Natural killer cell (primary cell): ENCODE data around the gene GRK2. TPM values are rescaled to one million over a fixed set of nuclear protein-coding genes. Genes with fewer than 3 reads are reported as not detected.

Experiments
- ATAC-seq, 3 donors: fragments of 150-1000 bp in 2 of 3; fragments of 200-7000 bp in 1 of 3; cut with Tn5 transposase; 1 replicate in 1 of 3; 2 replicates in 2 of 3; pipeline ENCODE4 v1.10.0; 2021; ENCODE audit warnings: mild to moderate bottlenecking in 2 of 3, moderate library complexity in 2 of 3
- DNase-seq, 2 donors: peaks; one replicate each; pipeline versions ENCODE4 v3.0.0 to v3.0.0-alpha.2; 2013 to 2021; ENCODE audit warnings: mixed read lengths in 1 of 2
- H3K27ac ChIP-seq: one replicate; pipeline ENCODE4 v1.5.1; 2013; ENCODE audit warnings: mild to moderate bottlenecking, low read length
- H3K27me3 ChIP-seq: one replicate; pipeline ENCODE4 v1.6.1; 2013; ENCODE audit warnings: low read length; ENCODE audit not compliant: control insufficient read depth, insufficient read depth
- H3K36me3 ChIP-seq: one replicate; pipeline ENCODE4 v1.6.1; 2013; ENCODE audit warnings: low read length; ENCODE audit not compliant: control insufficient read depth, insufficient read depth
- H3K4me1 ChIP-seq: one replicate; pipeline ENCODE4 v1.6.1; 2013; ENCODE audit warnings: low read length; ENCODE audit not compliant: control insufficient read depth, insufficient read depth
- H3K4me3 ChIP-seq: one replicate; pipeline ENCODE4 v1.5.1; 2013; ENCODE audit warnings: low read length
- H3K9me3 ChIP-seq: one replicate; pipeline ENCODE4 v1.6.1; 2013; ENCODE audit warnings: low read length; ENCODE audit not compliant: control insufficient read depth, insufficient read depth
- H3K27ac Mint-ChIP-seq, 2 donors: one replicate each; pipeline ENCODE4 v1.8.0; 2022; ENCODE audit warnings: mild to moderate bottlenecking in 2 of 2, mixed read lengths in 2 of 2, moderate library complexity in 1 of 2
- H3K27me3 Mint-ChIP-seq, 2 donors: one replicate each; pipeline ENCODE4 v1.8.0; 2022; ENCODE audit warnings: low read depth in 2 of 2, mixed read lengths in 2 of 2
- H3K36me3 Mint-ChIP-seq: one replicate; pipeline ENCODE4 v1.8.0; 2022; ENCODE audit warnings: mixed read lengths
- H3K4me1 Mint-ChIP-seq, 2 donors: one replicate each; pipeline ENCODE4 v1.8.0; 2022; ENCODE audit warnings: mixed read lengths in 2 of 2
- H3K4me3 Mint-ChIP-seq: one replicate; pipeline ENCODE4 v1.8.0; 2022; ENCODE audit warnings: mild to moderate bottlenecking, moderate library complexity, mixed read lengths
- H3K9me3 Mint-ChIP-seq, 2 donors: one replicate each; pipeline ENCODE4 v1.8.0; 2022; ENCODE audit warnings: mixed read lengths in 2 of 2
- CTCF ChIP-seq: fragments of 200-600 bp; IDR thresholded peaks from one replicate; pipeline ENCODE4 v1.8.0; 2022; ENCODE audit warnings: antibody characterized with exemption
- WGBS: methylation state at CpG from one replicate; pipeline ENCODE4 v1.1.7; 2013; ENCODE audit warnings: missing lambda C conversion rate; ENCODE audit not compliant: insufficient coverage; 5-methylcytosine and 5-hydroxymethylcytosine counted together
- intact Hi-C: fragments of 100-400 bp; cut with micrococcal nuclease; formaldehyde crosslinking; loops from one replicate; pipeline ENCODE4 v1.14.2; 2022
- total RNA-seq, 4 donors: library from RNA; stranded (reverse); fragments of 120-200 nt in 1 of 4; gene quantifications; one replicate each; pipeline versions ENCODE4 v1.2.3 to v1.2.4, GENCODE V29; 2013 to 2022

The GRK2 gene
- total RNA-seq, 3 donors from 2014 or later (not counting 1 experiment from before 2014, with no cell fraction given), result 390 to 482 (median 441) TPM

GRCh38 chr11:67242548-67242947 lies 23.7 kb upstream of the GRK2 start:
- Mint-ChIP-seq H3K4me1 (peaks cover 55 to 70% of the 10 kb centered on the region in 2 donors), H3K4me3 (peak overlapping the region; percentile 98), H3K9me3 (no peaks in the 10 kb centered on the region), H3K27me3 (no peaks in the 10 kb centered on the region), H3K36me3 (peaks cover 23% of the 10 kb centered on the region), H3K27ac (peak overlapping the region; percentile 100)
- ATAC-seq (no peak), DNase-seq (no peak)
- no peaks in the 10 kb centered on the region for H3K27me3 ChIP-seq
- intact Hi-C loops, result no loop called here
- H3K27ac ChIP-seq, result peak overlapping the region; percentile 95
- no peak overlapping the region for H3K4me3 ChIP-seq
- no peak for TF ChIP-seq CTCF
- WGBS, result 82% methylated on average over 1 of the region's 1 CpG
- peaks cover 35% of the 10 kb centered on the region for H3K4me1 ChIP-seq
- no peaks in the 10 kb centered on the region for H3K9me3 ChIP-seq
- H3K36me3 ChIP-seq, result peaks cover 47% of the 10 kb centered on the region

- H3K36me3 Mint-ChIP-seq, result peaks cover 23% of the 10 kb centered on the region
- H3K4me3 Mint-ChIP-seq, result peak overlapping the region; percentile 98
- H3K9me3 Mint-ChIP-seq, result no peaks in the 10 kb centered on the region
- WGBS, result 71% methylated on average over 1 of the region's 2 CpGs
- H3K4me1 Mint-ChIP-seq, result peaks cover 55 to 70% of the 10 kb centered on the region in 2 donors
- Histone ChIP-seq H3K36me3 (peaks cover 52% of the 10 kb centered on the region), H3K9me3 (no peaks in the 10 kb centered on the region), H3K27ac (no peak overlapping the region), H3K4me3 (no peak overlapping the region), H3K27me3 (no peaks in the 10 kb centered on the region), H3K4me1 (peaks cover 35% of the 10 kb centered on the region)
- no peak for DNase-seq
- ATAC-seq, result no peak
- intact Hi-C loops, result no loop called here
- peak overlapping the region; percentile 100 for H3K27ac Mint-ChIP-seq
- no peaks in the 10 kb centered on the region for H3K27me3 Mint-ChIP-seq
- TF ChIP-seq CTCF, result no peak
These were observed 23.2 kb upstream of the GRK2 start for GRCh38 chr11:67243051-67243450.

GRCh38 chr11:67245046-67245445 lies 21.2 kb upstream of the GRK2 start:
- H3K4me3 Mint-ChIP-seq, result no peak overlapping the region
- H3K27me3 Mint-ChIP-seq, result no peaks in the 10 kb centered on the region
- peaks cover 24% of the 10 kb centered on the region for H3K4me1 ChIP-seq
- H3K4me1 Mint-ChIP-seq, result peaks cover 47 to 55% of the 10 kb centered on the region in 2 donors
- H3K27ac ChIP-seq, result no peak overlapping the region
- H3K36me3 Mint-ChIP-seq, result peaks cover 31% of the 10 kb centered on the region
- H3K9me3 Mint-ChIP-seq, result no peaks in the 10 kb centered on the region
- H3K27ac Mint-ChIP-seq, result peak overlapping the region; percentile 63 to 100
- peaks cover 72% of the 10 kb centered on the region for H3K36me3 ChIP-seq
- H3K4me3 ChIP-seq, result no peak overlapping the region
- intact Hi-C loops, result no loop called here
- H3K27me3 ChIP-seq, result no peaks in the 10 kb centered on the region
- ATAC-seq, result no peak
- no peak for TF ChIP-seq CTCF
- no peaks in the 10 kb centered on the region for H3K9me3 ChIP-seq
- 95% methylated on average over 11 of the region's 11 CpGs for WGBS
- DNase-seq, result no peak

GRCh38 chr11:67247946-67248550 lies 18.2 kb upstream of the GRK2 start:
- DNase-seq, result no peak
- peaks cover 7% of the 10 kb centered on the region for H3K4me1 ChIP-seq
- intact Hi-C loops, result no loop called here
- H3K4me3 ChIP-seq, result no peak overlapping the region
- Mint-ChIP-seq H3K9me3 (no peaks in the 10 kb centered on the region), H3K4me1 (peaks cover 31 to 38% of the 10 kb centered on the region in 2 donors), H3K27me3 (no peaks in the 10 kb centered on the region), H3K4me3 (no peak overlapping the region), H3K27ac (peak overlapping the region in 1 of 2 donors; percentile 43), H3K36me3 (peaks cover 34% of the 10 kb centered on the region)
- no peak for ATAC-seq
- no peaks in the 10 kb centered on the region for H3K27me3 ChIP-seq
- H3K9me3 ChIP-seq, result no peaks in the 10 kb centered on the region
- peaks cover 95% of the 10 kb centered on the region for H3K36me3 ChIP-seq
- WGBS, result 91% methylated on average over 5 of the region's 5 CpGs
- TF ChIP-seq CTCF, result no peak
- no peak overlapping the region for H3K27ac ChIP-seq
